HG03521 (cell line): Measurements from ENCODE around the gene NAA40.

Experiments
- ATAC-seq: cut with Tn5 transposase; IDR thresholded peaks from one replicate; pipeline ENCODE4 v1.9.1; 2021; ENCODE audit warnings: mild to moderate bottlenecking, moderate library complexity; ENCODE audit not compliant: unreplicated experiment

NAA40 gene

GRCh38 chr11:63938479-63939396, at the start of gene NAA40:
Gene NAA40 (plus strand): TSS chr11:63939002. CDS start chr11:63939097, 95 bp downstream.
- ATAC-seq = peak; percentile 93

GRCh38 chr11:63889344-63889743, 49.5 kb upstream of the NAA40 start:
- ATAC-seq = no peak

- no peak for ATAC-seq
Observed at GRCh38 chr11:63890368-63890767, 48.4 kb upstream of the NAA40 start.

- no peak for ATAC-seq
Observed at GRCh38 chr11:63892228-63892627, 46.6 kb upstream of the NAA40 start.

GRCh38 chr11:63893355-63893754, 45.4 kb upstream of the NAA40 start:
- no peak for ATAC-seq

GRCh38 chr11:63896071-63896470, 42.7 kb upstream of the NAA40 start:
- ATAC-seq = no peak

GRCh38 chr11:63897459-63898146, 41.2 kb upstream of the NAA40 start:
- ATAC-seq = no peak

- no peak for ATAC-seq
Observed at GRCh38 chr11:63901660-63902059, 37.1 kb upstream of the NAA40 start.

- no peak for ATAC-seq
Observed at GRCh38 chr11:63903884-63904283, 34.9 kb upstream of the NAA40 start.

GRCh38 chr11:63904743-63905142, 34.1 kb upstream of the NAA40 start:
- no peak for ATAC-seq

GRCh38 chr11:63905179-63905578, 33.6 kb upstream of the NAA40 start:
- ATAC-seq = no peak

- no peak for ATAC-seq
Observed at GRCh38 chr11:63906087-63906486, 32.7 kb upstream of the NAA40 start.

- ATAC-seq = no peak
Observed at GRCh38 chr11:63906585-63906984, 32.2 kb upstream of the NAA40 start.

GRCh38 chr11:63907063-63907462, 31.7 kb upstream of the NAA40 start:
- no peak for ATAC-seq

GRCh38 chr11:63907808-63908530, 30.8 kb upstream of the NAA40 start:
- ATAC-seq = no peak

GRCh38 chr11:63908631-63909401, 30.0 kb upstream of the NAA40 start:
- no peak for ATAC-seq

- ATAC-seq = no peak
Observed at GRCh38 chr11:63909591-63910506, 29.0 kb upstream of the NAA40 start.

- ATAC-seq = no peak
Observed at GRCh38 chr11:63910675-63911074, 28.1 kb upstream of the NAA40 start.

GRCh38 chr11:63911440-63911839, 27.4 kb upstream of the NAA40 start:
- ATAC-seq = no peak

GRCh38 chr11:63911876-63912275, 26.9 kb upstream of the NAA40 start:
- no peak for ATAC-seq
